Keratinocyte (primary cell): ENCODE data around the gene CA12. TPM values are rescaled to one million over a fixed set of nuclear protein-coding genes. Genes with fewer than 3 reads are reported as not detected.

Experiments used
- DNase-seq: peaks from one replicate; pipeline ENCODE4 v3.0.0-alpha.2; 2011; ENCODE audit warnings: low read depth, missing footprints, low spot score
- FAIRE-seq: peaks from 2 replicates; lab custom pipeline; 2011; peaks lifted over from hg19 to GRCh38; lab: Jason Lieb, UNC
- H2AFZ ChIP-seq: 2 replicates; pipeline ENCODE4 v1.6.0; 2012; ENCODE audit warnings: low read length, control low read depth, inconsistent platforms; ENCODE audit not compliant: control insufficient read depth
- H3K27ac ChIP-seq: 2 replicates; pipeline ENCODE4 v1.5.1; 2011; ENCODE audit warnings: low read length; ENCODE audit not compliant: control insufficient read depth, insufficient read depth
- H3K27me3 ChIP-seq: 3 replicates; pipeline ENCODE4 v1.6.0; 2011; ENCODE audit warnings: low read length; ENCODE audit not compliant: control insufficient read depth, insufficient read depth; ENCODE audit errors: extremely low read depth
- H3K36me3 ChIP-seq, 2 experiments: 2 replicates in 1 of 2; 3 replicates in 1 of 2; pipeline ENCODE4 v1.5.1; 2011; ENCODE audit warnings: low read length in 2 of 2, mild to moderate bottlenecking in 1 of 2; ENCODE audit not compliant: control insufficient read depth in 2 of 2, insufficient read depth in 2 of 2; ENCODE audit errors: extremely low read depth in 1 of 2
- H3K4me1 ChIP-seq: 3 replicates; pipeline ENCODE4 v1.5.1; 2011; ENCODE audit warnings: low read length; ENCODE audit not compliant: control insufficient read depth, insufficient read depth; ENCODE audit errors: extremely low read depth
- H3K4me2 ChIP-seq: 3 replicates; pipeline ENCODE4 v1.6.0; 2011; ENCODE audit warnings: low read depth, low read length; ENCODE audit not compliant: control insufficient read depth, insufficient read depth; ENCODE audit errors: extremely low read depth
- H3K4me3 ChIP-seq, 3 experiments: fragments of 200-600 bp in 1 of 3; sonication (generic) in 1 of 3; 2 replicates in 2 of 3; 3 replicates in 1 of 3; pipeline ENCODE4 v1.5.1; 2011 to 2016; ENCODE audit warnings: low read length in 3 of 3, mild to moderate bottlenecking in 3 of 3, control low read depth in 2 of 3, inconsistent platforms in 1 of 3, low read depth in 1 of 3, mixed read lengths in 1 of 3, mixed run types in 1 of 3, moderate library complexity in 1 of 3; ENCODE audit not compliant: control insufficient read depth in 2 of 3, insufficient read depth in 2 of 3; ENCODE audit errors: extremely low read depth in 1 of 3
- H3K79me2 ChIP-seq: 2 replicates; pipeline ENCODE4 v1.6.0; 2012; ENCODE audit warnings: low read length; ENCODE audit not compliant: control insufficient read depth, insufficient read depth
- H3K9ac ChIP-seq: 3 replicates; pipeline ENCODE4 v1.6.0; 2011; ENCODE audit warnings: low read length; ENCODE audit not compliant: control insufficient read depth, insufficient read depth; ENCODE audit errors: extremely low read depth
- H3K9me1 ChIP-seq: 3 replicates; pipeline ENCODE4 v1.6.0; 2011; ENCODE audit warnings: low read length; ENCODE audit not compliant: control insufficient read depth, insufficient read depth; ENCODE audit errors: extremely low read depth
- H3K9me3 ChIP-seq: 2 replicates; pipeline ENCODE4 v1.5.1; 2012; ENCODE audit warnings: low read depth, low read length; ENCODE audit not compliant: control insufficient read depth
- H4K20me1 ChIP-seq: 3 replicates; pipeline ENCODE4 v1.6.0; 2011; ENCODE audit warnings: low read length; ENCODE audit not compliant: control insufficient read depth, insufficient read depth; ENCODE audit errors: extremely low read depth
- EZH2 ChIP-seq: IDR thresholded peaks from one replicate; pipeline ENCODE4 v1.6.1; 2012; ENCODE audit warnings: inconsistent platforms, mild to moderate bottlenecking, low read length, moderate library complexity
- dilution Hi-C: fragments of 300-500 bp; cut with MboI; formaldehyde crosslinking; loops from one replicate; pipeline ENCODE4 v1.7.0; 2020; ENCODE audit warnings: low sequenced_read_pairs; ENCODE audit not compliant: extremely low pct_ligation_motif_present
- polyA plus RNA-seq, 5 experiments: library from polyadenylated mRNA; depleted of rRNA in 3 of 5; stranded (reverse) in 3 of 5; stranded (forward) in 1 of 5; unstranded in 1 of 5; fragments of >200 nt; gene quantifications; 1 replicate in 1 of 5; 2 replicates in 3 of 5; 3 replicates in 1 of 5; pipeline versions ENCODE4 v1.2.1 to v1.2.3, GENCODE V29; 2011 to 2012; ENCODE audit warnings: missing spikeins in 2 of 5, low read depth in 1 of 5, low replicate concordance in 1 of 5
- TF ChIP-seq, protein P1 (sequence below), 3 experiments: IDR thresholded peaks in 1 of 3; conservative IDR thresholded peaks in 1 of 3; optimal IDR thresholded peaks in 1 of 3; 2 replicates in 2 of 3; 3 replicates in 1 of 3; pipeline versions ENCODE3 to v1.5.1; 2011; ENCODE audit warnings: low read length in 3 of 3, mild to moderate bottlenecking in 3 of 3, moderate library complexity in 2 of 3, control low read depth in 1 of 3, inconsistent platforms in 1 of 3; ENCODE audit not compliant: insufficient read depth in 2 of 3; ENCODE audit errors: extremely low read depth in 1 of 3

The CA12 gene
- polyA plus RNA-seq, 1 donor (not counting 4 experiments of a cell fraction or from before 2014, with no cell fraction given): 158 TPM

DNA sequence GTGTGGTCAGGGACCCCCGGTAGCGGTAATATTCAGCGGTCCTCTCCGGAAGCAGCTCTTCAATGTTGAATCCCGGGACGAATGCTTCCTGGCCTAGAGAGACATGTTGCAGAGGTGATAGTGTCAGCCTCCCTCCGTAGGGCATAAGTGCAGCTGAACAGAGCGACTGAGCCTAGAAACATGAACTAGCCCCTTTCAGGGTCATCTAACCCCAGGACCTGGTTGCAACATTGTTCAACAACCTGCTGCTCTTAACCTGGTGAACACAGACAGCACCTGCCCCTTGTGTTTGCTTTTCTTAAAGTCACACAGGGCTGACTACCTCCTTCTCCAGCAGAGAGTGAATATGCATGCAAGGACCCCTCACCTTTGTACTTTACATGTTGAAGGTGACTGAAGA lies 41.3 kb downstream of the CA12 start:
- no peak overlapping the region for H2AFZ ChIP-seq
- TF ChIP-seq, protein P1, sequence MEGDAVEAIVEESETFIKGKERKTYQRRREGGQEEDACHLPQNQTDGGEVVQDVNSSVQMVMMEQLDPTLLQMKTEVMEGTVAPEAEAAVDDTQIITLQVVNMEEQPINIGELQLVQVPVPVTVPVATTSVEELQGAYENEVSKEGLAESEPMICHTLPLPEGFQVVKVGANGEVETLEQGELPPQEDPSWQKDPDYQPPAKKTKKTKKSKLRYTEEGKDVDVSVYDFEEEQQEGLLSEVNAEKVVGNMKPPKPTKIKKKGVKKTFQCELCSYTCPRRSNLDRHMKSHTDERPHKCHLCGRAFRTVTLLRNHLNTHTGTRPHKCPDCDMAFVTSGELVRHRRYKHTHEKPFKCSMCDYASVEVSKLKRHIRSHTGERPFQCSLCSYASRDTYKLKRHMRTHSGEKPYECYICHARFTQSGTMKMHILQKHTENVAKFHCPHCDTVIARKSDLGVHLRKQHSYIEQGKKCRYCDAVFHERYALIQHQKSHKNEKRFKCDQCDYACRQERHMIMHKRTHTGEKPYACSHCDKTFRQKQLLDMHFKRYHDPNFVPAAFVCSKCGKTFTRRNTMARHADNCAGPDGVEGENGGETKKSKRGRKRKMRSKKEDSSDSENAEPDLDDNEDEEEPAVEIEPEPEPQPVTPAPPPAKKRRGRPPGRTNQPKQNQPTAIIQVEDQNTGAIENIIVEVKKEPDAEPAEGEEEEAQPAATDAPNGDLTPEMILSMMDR (optimal IDR thresholded peaks at IDR 0.05 in 1 of 3, IDR thresholded peaks at IDR 0.05 in 1 of 3, conservative IDR thresholded peaks at IDR 0.05 in 1 of 3; ENCODE audit: extremely low read depth in 1 of 3, insufficient read depth in 2 of 3, low read length in 3 of 3): no peak
- no peak for TF ChIP-seq EZH2
- no peaks in the 10 kb centered on the region for H3K9me3 ChIP-seq
- H3K9ac ChIP-seq: no peak overlapping the region
- no peak for DNase-seq
- no peaks in the 10 kb centered on the region for H3K27me3 ChIP-seq
- no peak overlapping the region for H3K27ac ChIP-seq
- H3K79me2 ChIP-seq: no peaks in the 10 kb centered on the region
- H4K20me1 ChIP-seq: no peaks in the 10 kb centered on the region
- peaks cover 50% of the 10 kb centered on the region for H3K4me1 ChIP-seq
- no peak overlapping the region for H3K4me2 ChIP-seq
- dilution Hi-C loops: no loop called here
- peaks cover 20 to 39% of the 10 kb centered on the region in 2 experiments for H3K36me3 ChIP-seq
- FAIRE-seq: no peak
- peaks cover 4% of the 10 kb centered on the region for H3K9me1 ChIP-seq
- H3K4me3 ChIP-seq: no peak overlapping the region

DNA sequence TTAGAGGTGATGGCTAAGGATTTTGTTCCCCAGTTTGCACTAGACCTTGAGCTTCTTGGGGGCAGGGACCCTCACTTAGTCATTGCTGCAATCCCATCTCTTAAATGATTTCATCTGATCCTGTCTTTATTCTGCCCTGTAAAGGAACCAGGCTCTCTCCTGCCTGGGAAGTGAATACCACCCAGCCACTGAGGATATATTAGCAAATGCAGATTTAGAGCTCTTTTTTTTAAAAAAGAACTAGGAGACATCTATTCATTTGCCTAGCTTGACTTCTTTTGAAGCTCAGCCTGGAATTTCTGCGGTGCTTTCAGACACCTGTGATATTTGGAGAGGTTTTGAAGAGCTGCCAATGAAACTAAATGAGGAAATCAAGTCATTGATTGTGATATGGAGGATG lies 41.8 kb downstream of the CA12 start:
- no peak for DNase-seq
- H4K20me1 ChIP-seq: no peaks in the 10 kb centered on the region
- TF ChIP-seq, protein P1 (optimal IDR thresholded peaks at IDR 0.05 in 1 of 3, IDR thresholded peaks at IDR 0.05 in 1 of 3, conservative IDR thresholded peaks at IDR 0.05 in 1 of 3; ENCODE audit: extremely low read depth in 1 of 3, insufficient read depth in 2 of 3, low read length in 3 of 3): no peak
- TF ChIP-seq EZH2: no peak
- H3K4me1 ChIP-seq: peaks cover 45% of the 10 kb centered on the region
- H3K27me3 ChIP-seq: no peaks in the 10 kb centered on the region
- no peak for FAIRE-seq
- no peak overlapping the region for H2AFZ ChIP-seq
- peaks cover 4% of the 10 kb centered on the region for H3K9me1 ChIP-seq
- H3K4me3 ChIP-seq: no peak overlapping the region
- dilution Hi-C loops: no loop called here
- H3K9ac ChIP-seq: no peak overlapping the region
- no peaks in the 10 kb centered on the region for H3K79me2 ChIP-seq
- no peaks in the 10 kb centered on the region for H3K9me3 ChIP-seq
- H3K4me2 ChIP-seq: no peak overlapping the region
- no peak overlapping the region for H3K27ac ChIP-seq
- H3K36me3 ChIP-seq: peaks cover 20 to 37% of the 10 kb centered on the region in 2 experiments
